Fibroblast of lung (primary cell): ENCODE data around the gene ATP5MG. TPM values are rescaled to one million over a fixed set of nuclear protein-coding genes. Genes with fewer than 3 reads are reported as not detected.

Experiments used
- DNase-seq, 2 donors: peaks; one replicate each; pipeline versions ENCODE4 v3.0.0 to v3.0.0-alpha.2; 2010; ENCODE audit warnings: low read depth in 2 of 2
- H2AFZ ChIP-seq: 2 replicates; pipeline ENCODE4 v1.5.1; 2012; ENCODE audit warnings: low read length, control low read depth, inconsistent platforms
- H3K27ac ChIP-seq: 2 replicates; pipeline ENCODE4 v1.5.1; 2011; ENCODE audit warnings: low read length, control low read depth; ENCODE audit not compliant: insufficient read depth
- H3K27me3 ChIP-seq: 2 replicates; pipeline ENCODE4 v1.5.1; 2011; ENCODE audit warnings: mild to moderate bottlenecking, low read length; ENCODE audit not compliant: control insufficient read depth, insufficient read depth
- H3K36me3 ChIP-seq: 2 replicates; pipeline ENCODE4 v1.5.1; 2011; ENCODE audit warnings: low read length; ENCODE audit not compliant: control insufficient read depth, insufficient read depth
- H3K4me1 ChIP-seq: 2 replicates; pipeline ENCODE4 v1.5.1; 2011; ENCODE audit warnings: low read length; ENCODE audit not compliant: control insufficient read depth, insufficient read depth; ENCODE audit errors: extremely low read depth
- H3K4me2 ChIP-seq: 2 replicates; pipeline ENCODE4 v1.5.1; 2011; ENCODE audit warnings: low read length, control low read depth; ENCODE audit not compliant: insufficient read depth; ENCODE audit errors: extremely low read depth
- H3K4me3 ChIP-seq, 4 experiments: fragments of 200-600 bp in 1 of 4; sonication (generic) in 1 of 4; replicated peaks in 1 of 4; 2 replicates each; pipeline ENCODE4 v1.5.1; 2011 to 2016; ENCODE audit warnings: low read length in 4 of 4, low read depth in 3 of 4, mild to moderate bottlenecking in 3 of 4, control low read depth in 2 of 4, inconsistent platforms in 1 of 4, mixed read lengths in 1 of 4; ENCODE audit not compliant: insufficient read depth in 1 of 4; ENCODE audit errors: control extremely low read depth in 1 of 4
- H3K79me2 ChIP-seq: 2 replicates; pipeline ENCODE4 v1.5.1; 2012; ENCODE audit warnings: mild to moderate bottlenecking, low read length, inconsistent platforms; ENCODE audit not compliant: control insufficient read depth, insufficient read depth
- H3K9ac ChIP-seq: 2 replicates; pipeline ENCODE4 v1.5.1; 2011; ENCODE audit warnings: mild to moderate bottlenecking, low read length, control low read depth; ENCODE audit not compliant: insufficient read depth
- H3K9me3 ChIP-seq: 2 replicates; pipeline ENCODE4 v1.5.1; 2012; ENCODE audit warnings: low read depth, low read length; ENCODE audit not compliant: control insufficient read depth, insufficient read depth
- H4K20me1 ChIP-seq: 2 replicates; pipeline ENCODE4 v1.5.1; 2011; ENCODE audit warnings: low read length; ENCODE audit not compliant: control insufficient read depth, insufficient read depth; ENCODE audit errors: extremely low read depth
- CTCF ChIP-seq, 2 donors: IDR thresholded peaks in 1 of 2; conservative IDR thresholded peaks in 1 of 2; 1 replicate in 1 of 2; 2 replicates in 1 of 2; pipeline ENCODE4 v1.5.1; 2011 to 2012; ENCODE audit warnings: low read length in 2 of 2, control low read depth in 1 of 2, inconsistent platforms in 1 of 2, low read depth in 1 of 2, mild to moderate bottlenecking in 1 of 2
- EZH2 ChIP-seq: IDR thresholded peaks from 2 replicates; pipeline ENCODE4 v1.5.1; 2012; ENCODE audit warnings: low read length, control low read depth, mild to moderate bottlenecking; ENCODE audit errors: missing control alignments
- polyA plus RNA-seq, 2 donors: library from polyadenylated mRNA; depleted of rRNA in 1 of 2; stranded (reverse) in 1 of 2; unstranded in 1 of 2; fragments of >200 nt; gene quantifications; 2 replicates each; pipeline ENCODE4 v1.2.1, GENCODE V29; 2011 to 2012; ENCODE audit warnings: missing spikeins in 1 of 2
- total RNA-seq: library from RNA; depleted of rRNA; stranded (reverse); fragments of >200 nt; gene quantifications from 2 replicates; pipeline ENCODE4 v1.2.1, GENCODE V29; 2014

ATP5MG gene
- total and polyA plus RNA-seq, 2 donors (not counting 1 experiment from before 2014, with no cell fraction given): 75.6 to 217 TPM

- H3K4me2 ChIP-seq: no peak overlapping the region
- H3K79me2 ChIP-seq: no peaks in the 10 kb centered on the region
- no peak overlapping the region for H3K9ac ChIP-seq
- no peak for DNase-seq
- no peaks in the 10 kb centered on the region for H3K4me1 ChIP-seq
- H3K27ac ChIP-seq: no peak overlapping the region
- H4K20me1 ChIP-seq: no peaks in the 10 kb centered on the region
- no peak overlapping the region for H2AFZ ChIP-seq
- TF ChIP-seq EZH2 (no peak), CTCF (conservative IDR thresholded peaks at IDR 0.05 in 1 of 2, IDR thresholded peaks at IDR 0.05 in 1 of 2; ENCODE audit: low read depth in 1 of 2, low read length in 2 of 2) (no peak)
- no peaks in the 10 kb centered on the region for H3K27me3 ChIP-seq
- H3K36me3 ChIP-seq: no peaks in the 10 kb centered on the region
- H3K9me3 ChIP-seq: no peaks in the 10 kb centered on the region
- no peak overlapping the region for H3K4me3 ChIP-seq
These were observed 5.3 kb upstream of the ATP5MG start for GRCh38 chr11:118396097-118396501.

GRCh38 chr11:118397448-118397847 is 4.0 kb upstream of the ATP5MG start:
- Histone ChIP-seq H3K4me3 (no peak overlapping the region), H3K27ac (no peak overlapping the region), H3K79me2 (peaks cover 8% of the 10 kb centered on the region), H3K4me1 (no peaks in the 10 kb centered on the region), H3K9me3 (no peaks in the 10 kb centered on the region), H3K27me3 (no peaks in the 10 kb centered on the region), H4K20me1 (no peaks in the 10 kb centered on the region), H3K36me3 (no peaks in the 10 kb centered on the region), H2AFZ (no peak overlapping the region), H3K4me2 (no peak overlapping the region), H3K9ac (no peak overlapping the region)
- no peak for TF ChIP-seq CTCF (conservative IDR thresholded peaks at IDR 0.05 in 1 of 2, IDR thresholded peaks at IDR 0.05 in 1 of 2; ENCODE audit: low read depth in 1 of 2, low read length in 2 of 2)
- TF ChIP-seq EZH2: no peak
- DNase-seq: no peak

GRCh38 chr11:118398791-118399559 is 2.4 kb upstream of the ATP5MG start:
- Histone ChIP-seq H3K4me3 (no peak overlapping the region), H3K36me3 (no peaks in the 10 kb centered on the region), H3K27me3 (no peaks in the 10 kb centered on the region), H3K4me1 (peaks cover 3% of the 10 kb centered on the region), H2AFZ (no peak overlapping the region), H3K9me3 (no peaks in the 10 kb centered on the region), H3K9ac (no peak overlapping the region), H3K27ac (no peak overlapping the region), H4K20me1 (no peaks in the 10 kb centered on the region), H3K79me2 (peaks cover 23% of the 10 kb centered on the region), H3K4me2 (no peak overlapping the region)
- peak in 1 of 2 donors; percentile 6 for DNase-seq
- TF ChIP-seq EZH2: no peak
- no peak for TF ChIP-seq CTCF (conservative IDR thresholded peaks at IDR 0.05 in 1 of 2, IDR thresholded peaks at IDR 0.05 in 1 of 2; ENCODE audit: low read depth in 1 of 2, low read length in 2 of 2)
